Neural cell (in vitro differentiated cells): Measurements from ENCODE around the gene CRB3.

Experiments
- EP300 ChIP-seq: fragments of 450-650 bp; conservative IDR thresholded peaks from 2 replicates; pipeline ENCODE4 v1.6.1; 2014; ENCODE audit warnings: antibody characterized with exemption, mild to moderate bottlenecking, moderate library complexity; ENCODE audit not compliant: poor library complexity, severe bottlenecking
- EZH2 ChIP-seq: fragments of 200-600, 300-800 bp; shearing (Covaris generic), sonication (generic); IDR thresholded peaks from 2 replicates; pipeline ENCODE4 v1.6.1; 2014; ENCODE audit warnings: antibody characterized with exemption, low read length, borderline replicate concordance, mild to moderate bottlenecking; ENCODE audit not compliant: insufficient read depth, poor library complexity, severe bottlenecking
- MXI1 ChIP-seq: fragments of 450-650 bp; conservative IDR thresholded peaks from 2 replicates; pipeline ENCODE4 v1.6.1; 2014; ENCODE audit warnings: antibody characterized with exemption, mild to moderate bottlenecking; ENCODE audit not compliant: poor library complexity, severe bottlenecking
- POLR2AphosphoS5 ChIP-seq: IDR thresholded peaks from 2 replicates; pipeline ENCODE4 v1.6.1; 2012
- RAD21 ChIP-seq: fragments of 450-650 bp; conservative IDR thresholded peaks from 2 replicates; pipeline ENCODE4 v1.6.1; 2014; ENCODE audit warnings: antibody characterized with exemption, mild to moderate bottlenecking, moderate library complexity
- SMC3 ChIP-seq: fragments of 450-650 bp; conservative IDR thresholded peaks from 2 replicates; pipeline ENCODE4 v1.6.1; 2014; ENCODE audit warnings: antibody characterized with exemption, mild to moderate bottlenecking, moderate library complexity; ENCODE audit not compliant: poor library complexity
- TAF1 ChIP-seq: IDR thresholded peaks from 2 replicates; pipeline ENCODE4 v1.6.1; 2012; ENCODE audit warnings: low read depth
- TF ChIP-seq, protein P1 (sequence below): fragments of 450-650 bp; IDR thresholded peaks from 2 replicates; pipeline ENCODE4 v1.5.1; 2014; ENCODE audit warnings: antibody characterized with exemption, mild to moderate bottlenecking, moderate library complexity; ENCODE audit not compliant: poor library complexity, severe bottlenecking
- TF ChIP-seq, protein P2 (sequence below): IDR thresholded peaks from 2 replicates; pipeline ENCODE4 v1.6.1; 2012; ENCODE audit warnings: borderline replicate concordance

DNA sequence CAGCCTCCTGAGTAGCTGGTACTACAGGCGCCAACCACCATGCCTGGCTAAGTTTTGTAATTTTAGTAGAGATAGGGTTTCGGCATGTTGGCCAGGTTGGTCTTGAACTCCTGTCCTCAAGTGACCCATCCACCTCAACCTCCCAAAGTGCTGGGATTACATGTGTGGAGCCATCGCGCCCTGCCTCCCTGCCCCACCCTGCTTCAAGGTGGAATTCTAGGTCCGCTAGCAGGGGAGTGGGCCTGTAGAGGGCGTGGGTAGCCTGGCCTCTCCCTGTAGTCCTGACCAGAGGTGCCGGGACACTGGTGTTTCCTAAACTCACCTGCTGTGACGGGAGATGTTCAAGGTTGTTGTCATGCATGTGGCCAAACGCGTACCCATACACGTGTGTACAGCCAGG, 30.9 kb upstream of the CRB3 start:
- TF ChIP-seq, protein P1, sequence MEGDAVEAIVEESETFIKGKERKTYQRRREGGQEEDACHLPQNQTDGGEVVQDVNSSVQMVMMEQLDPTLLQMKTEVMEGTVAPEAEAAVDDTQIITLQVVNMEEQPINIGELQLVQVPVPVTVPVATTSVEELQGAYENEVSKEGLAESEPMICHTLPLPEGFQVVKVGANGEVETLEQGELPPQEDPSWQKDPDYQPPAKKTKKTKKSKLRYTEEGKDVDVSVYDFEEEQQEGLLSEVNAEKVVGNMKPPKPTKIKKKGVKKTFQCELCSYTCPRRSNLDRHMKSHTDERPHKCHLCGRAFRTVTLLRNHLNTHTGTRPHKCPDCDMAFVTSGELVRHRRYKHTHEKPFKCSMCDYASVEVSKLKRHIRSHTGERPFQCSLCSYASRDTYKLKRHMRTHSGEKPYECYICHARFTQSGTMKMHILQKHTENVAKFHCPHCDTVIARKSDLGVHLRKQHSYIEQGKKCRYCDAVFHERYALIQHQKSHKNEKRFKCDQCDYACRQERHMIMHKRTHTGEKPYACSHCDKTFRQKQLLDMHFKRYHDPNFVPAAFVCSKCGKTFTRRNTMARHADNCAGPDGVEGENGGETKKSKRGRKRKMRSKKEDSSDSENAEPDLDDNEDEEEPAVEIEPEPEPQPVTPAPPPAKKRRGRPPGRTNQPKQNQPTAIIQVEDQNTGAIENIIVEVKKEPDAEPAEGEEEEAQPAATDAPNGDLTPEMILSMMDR = no peak
- TF ChIP-seq EZH2 (no peak), SMC3 (no peak), TAF1 (no peak), POLR2AphosphoS5 (no peak), EP300 (no peak), RAD21 (no peak), MXI1 (no peak)
- TF ChIP-seq, protein P2, sequence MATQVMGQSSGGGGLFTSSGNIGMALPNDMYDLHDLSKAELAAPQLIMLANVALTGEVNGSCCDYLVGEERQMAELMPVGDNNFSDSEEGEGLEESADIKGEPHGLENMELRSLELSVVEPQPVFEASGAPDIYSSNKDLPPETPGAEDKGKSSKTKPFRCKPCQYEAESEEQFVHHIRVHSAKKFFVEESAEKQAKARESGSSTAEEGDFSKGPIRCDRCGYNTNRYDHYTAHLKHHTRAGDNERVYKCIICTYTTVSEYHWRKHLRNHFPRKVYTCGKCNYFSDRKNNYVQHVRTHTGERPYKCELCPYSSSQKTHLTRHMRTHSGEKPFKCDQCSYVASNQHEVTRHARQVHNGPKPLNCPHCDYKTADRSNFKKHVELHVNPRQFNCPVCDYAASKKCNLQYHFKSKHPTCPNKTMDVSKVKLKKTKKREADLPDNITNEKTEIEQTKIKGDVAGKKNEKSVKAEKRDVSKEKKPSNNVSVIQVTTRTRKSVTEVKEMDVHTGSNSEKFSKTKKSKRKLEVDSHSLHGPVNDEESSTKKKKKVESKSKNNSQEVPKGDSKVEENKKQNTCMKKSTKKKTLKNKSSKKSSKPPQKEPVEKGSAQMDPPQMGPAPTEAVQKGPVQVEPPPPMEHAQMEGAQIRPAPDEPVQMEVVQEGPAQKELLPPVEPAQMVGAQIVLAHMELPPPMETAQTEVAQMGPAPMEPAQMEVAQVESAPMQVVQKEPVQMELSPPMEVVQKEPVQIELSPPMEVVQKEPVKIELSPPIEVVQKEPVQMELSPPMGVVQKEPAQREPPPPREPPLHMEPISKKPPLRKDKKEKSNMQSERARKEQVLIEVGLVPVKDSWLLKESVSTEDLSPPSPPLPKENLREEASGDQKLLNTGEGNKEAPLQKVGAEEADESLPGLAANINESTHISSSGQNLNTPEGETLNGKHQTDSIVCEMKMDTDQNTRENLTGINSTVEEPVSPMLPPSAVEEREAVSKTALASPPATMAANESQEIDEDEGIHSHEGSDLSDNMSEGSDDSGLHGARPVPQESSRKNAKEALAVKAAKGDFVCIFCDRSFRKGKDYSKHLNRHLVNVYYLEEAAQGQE = no peak
